Erythroblast (primary cell): ENCODE data around the gene SLC9B2.

Experiments used
- GATA1 ChIP-seq: IDR thresholded peaks from 2 replicates; pipeline ENCODE4 v1.6.1; 2011; ENCODE audit warnings: low read depth, mild to moderate bottlenecking, control low read depth, low read length, moderate library complexity
- POLR2A ChIP-seq: IDR thresholded peaks from 2 replicates; pipeline ENCODE4 v1.6.1; 2011; ENCODE audit warnings: mild to moderate bottlenecking, low read length

DNA sequence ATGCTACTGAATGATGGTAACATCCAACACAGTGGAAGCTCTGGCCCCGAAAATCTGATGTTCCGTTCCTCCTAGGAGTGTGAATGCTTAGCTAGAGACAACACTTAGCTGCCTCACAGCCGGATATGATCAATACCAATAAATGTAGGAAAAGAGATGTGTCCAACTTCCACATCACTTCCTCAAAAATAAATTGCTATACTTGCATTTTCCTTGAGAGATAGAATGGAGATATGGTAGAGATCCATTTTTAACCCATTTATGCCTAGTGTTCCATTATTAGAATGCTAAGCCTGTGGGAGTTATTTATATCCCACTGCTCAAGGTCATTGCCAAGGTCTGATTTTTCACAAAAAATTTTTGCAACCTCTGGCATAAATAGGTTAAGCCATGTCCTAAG lies 51.6 kb downstream of the SLC9B2 start:
- no peak for TF ChIP-seq POLR2A
- TF ChIP-seq GATA1 = no peak
